GM18499 (cell line): Measurements from ENCODE around the gene ADGRA1.

Source experiments
- ATAC-seq: cut with Tn5 transposase; IDR thresholded peaks from one replicate; pipeline ENCODE4 v1.9.1; 2021; ENCODE audit warnings: moderate number of reproducible peaks; ENCODE audit not compliant: insufficient read depth, unreplicated experiment

Gene ADGRA1

DNA sequence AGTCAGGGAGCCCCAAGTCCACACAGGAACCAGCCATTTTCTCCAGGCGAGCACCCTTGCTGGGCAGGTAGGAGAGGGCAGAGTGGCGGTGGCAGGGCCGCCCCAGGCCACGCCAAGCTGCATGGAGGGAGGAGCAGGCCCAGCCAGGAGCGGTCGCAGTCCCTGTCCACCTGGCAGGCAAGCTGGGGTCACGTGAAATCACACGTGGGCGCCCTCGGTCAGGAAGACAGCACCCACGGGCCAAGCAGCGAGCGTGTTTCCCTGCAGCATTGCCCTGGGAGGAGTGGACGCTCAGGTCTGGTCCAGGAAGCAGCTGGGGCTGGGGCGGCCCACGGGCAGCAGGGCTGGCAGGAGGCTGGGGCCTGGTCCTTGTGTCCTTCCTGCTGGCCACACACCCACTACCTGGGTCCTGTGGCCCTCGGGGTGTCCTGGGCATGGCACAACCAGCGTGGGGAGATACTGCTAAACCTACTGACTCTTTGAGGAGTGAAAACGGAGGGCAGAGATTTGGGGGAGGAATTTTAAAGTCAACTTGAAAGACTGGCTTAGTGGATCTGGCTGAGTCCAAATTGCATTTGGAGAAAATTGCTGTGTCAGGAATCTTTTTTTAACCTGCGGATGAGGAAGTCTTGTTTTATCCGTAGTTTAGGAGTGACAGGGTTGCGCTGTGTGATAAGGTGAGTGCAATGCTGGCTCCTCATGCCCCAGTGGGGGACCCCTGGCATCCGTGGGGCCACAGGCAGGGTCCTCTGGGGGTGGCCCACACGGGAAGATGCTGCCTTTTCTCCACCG is 12.2 kb upstream of the ADGRA1 start:
- no peak for ATAC-seq

DNA sequence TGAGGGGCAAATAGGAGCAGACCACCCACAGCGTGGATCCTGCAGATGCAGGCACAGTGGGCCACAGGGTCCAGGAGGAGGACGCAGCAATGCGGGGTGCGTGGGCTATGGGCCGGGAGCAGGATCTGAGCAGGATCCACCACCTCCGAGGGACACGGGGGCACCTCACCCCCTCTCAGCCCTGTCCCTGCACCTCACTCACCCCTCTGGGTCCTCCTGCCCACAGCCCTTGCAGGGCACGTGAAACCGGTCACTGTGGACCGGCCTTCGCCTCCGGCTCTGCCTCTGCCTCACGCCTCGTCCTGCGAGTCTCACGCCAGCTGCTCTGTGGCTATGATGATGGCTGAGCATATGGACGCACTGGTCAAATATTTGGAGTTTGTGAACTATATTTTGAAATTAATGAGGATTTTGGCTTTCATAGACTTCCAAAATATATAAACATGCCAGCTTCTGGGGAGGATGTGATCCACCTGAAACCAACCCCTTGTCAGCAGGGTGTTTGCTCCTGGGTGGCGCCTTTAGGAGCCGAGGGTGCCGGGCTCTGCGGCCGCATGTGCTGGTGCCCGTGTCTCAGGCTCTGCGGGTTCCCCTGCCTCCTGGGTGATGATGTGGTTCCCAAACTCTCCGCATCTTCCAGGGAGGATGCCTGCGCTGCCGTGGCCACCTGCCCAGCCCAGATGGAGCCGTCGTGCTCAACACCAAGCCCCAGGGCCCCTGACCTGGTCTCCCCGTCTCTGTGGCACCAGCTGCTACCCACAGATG is 11.3 kb upstream of the ADGRA1 start:
- no peak for ATAC-seq

GRCh38 chr10:133079836-133080682 is 7.7 kb upstream of the ADGRA1 start:
- ATAC-seq: no peak

DNA sequence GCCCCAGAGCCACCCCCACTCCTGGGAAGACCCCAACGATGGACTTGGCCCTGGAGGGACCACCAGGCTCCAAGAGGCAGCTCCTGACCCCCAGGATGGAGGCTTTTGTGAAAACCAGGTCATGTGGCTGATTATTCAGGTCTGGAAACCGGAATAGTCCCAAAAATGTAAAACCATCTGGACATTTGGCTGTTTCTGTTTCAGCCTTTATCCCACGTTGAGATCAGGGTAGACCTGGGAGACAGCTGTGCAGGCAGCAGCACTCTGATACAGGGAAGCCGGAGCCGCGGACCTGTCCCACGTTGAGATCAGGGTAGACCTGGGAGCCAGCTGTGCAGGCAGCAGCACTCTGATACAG is 7.1 kb upstream of the ADGRA1 start:
- no peak for ATAC-seq

GRCh38 chr10:133081636-133082035 is 6.1 kb upstream of the ADGRA1 start:
- no peak for ATAC-seq

DNA sequence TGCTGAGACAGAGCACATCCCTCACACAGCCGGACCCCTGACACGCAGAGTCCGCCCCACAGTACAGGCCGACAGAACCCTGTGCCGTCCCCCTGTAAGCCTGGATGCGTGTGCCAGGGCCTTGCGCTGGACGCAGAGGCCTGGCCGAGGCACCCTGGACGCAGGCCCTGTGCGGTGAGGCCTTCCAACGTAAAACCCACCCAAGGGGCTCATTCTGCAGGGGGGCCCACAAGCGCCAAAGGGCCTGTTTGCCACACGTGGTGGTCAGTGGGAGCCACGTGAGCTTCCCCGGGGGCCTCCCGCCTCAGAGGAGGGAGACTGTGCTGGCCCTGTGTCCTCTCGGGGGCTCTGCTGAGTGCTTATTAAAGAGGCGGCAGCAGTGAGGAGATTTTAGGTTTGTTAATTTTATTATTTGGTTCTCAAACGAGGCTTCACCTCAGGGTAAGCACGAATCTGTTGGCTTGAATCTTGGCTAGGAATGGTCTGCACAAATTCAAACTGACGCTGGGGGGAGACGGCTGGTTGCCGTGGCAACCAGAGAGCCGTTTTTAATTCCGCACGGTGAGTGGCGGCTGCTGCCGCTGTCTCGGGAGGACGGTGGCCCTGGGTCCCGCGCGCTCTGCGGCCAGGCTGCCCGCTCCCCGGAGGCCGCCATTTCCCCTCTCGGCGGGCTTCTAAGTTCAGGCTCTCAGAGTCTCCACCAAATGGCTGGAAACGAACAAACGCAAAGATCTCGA is 4.9 kb upstream of the ADGRA1 start:
- no peak for ATAC-seq

DNA sequence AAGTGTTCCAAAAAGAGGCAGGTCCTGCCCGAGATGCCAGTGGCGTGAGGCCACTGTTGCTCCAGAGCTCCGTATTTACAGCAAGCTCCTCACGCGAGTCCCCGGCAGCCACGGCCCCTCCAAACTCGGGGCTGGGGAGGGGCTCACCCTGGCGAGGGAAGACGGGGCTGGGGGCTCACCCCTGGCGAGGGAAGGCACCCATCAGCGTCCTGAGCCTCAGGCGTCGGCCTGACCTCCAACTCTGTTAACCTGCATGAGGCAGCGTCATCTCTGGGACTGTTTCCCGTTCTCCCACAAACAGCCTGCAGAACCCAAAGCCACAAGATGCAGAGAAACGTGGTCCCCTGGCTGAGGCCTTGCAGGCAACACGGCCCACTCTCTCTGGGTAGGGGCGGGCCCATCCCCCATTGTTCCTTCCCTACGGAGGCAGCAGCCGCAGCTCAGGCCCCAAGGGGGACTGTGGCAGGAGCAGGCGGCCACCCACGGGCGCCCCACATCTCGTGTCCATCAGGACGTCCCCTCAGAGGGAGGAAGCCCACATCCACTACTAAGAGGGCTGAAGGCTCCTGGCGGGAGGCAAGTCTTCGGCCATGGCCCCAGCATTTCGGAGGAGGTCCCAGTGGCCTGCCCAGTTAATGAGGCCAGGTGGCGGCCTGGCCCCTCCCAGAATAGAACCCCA is 4.2 kb upstream of the ADGRA1 start:
- no peak for ATAC-seq

DNA sequence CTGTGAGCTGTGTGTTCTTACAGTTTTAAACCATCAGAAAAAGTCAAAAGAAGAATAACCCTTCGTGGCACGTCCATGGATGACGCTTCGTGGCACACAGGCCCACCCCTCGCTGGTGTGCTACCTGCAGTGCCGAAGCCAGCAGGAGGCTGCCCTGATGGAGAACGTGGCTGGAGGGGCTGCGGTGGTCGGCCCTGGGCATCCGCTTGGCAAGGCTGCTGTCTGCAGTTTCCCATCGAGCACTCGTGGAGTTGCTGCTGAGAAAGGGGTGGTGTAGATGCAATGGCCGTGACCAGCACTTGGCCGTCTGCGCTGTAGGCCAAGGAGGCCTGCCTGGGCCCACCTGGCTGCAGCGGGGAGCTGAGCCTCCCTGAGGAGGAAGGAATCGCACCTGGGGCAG is 3.2 kb upstream of the ADGRA1 start:
- ATAC-seq: no peak

DNA sequence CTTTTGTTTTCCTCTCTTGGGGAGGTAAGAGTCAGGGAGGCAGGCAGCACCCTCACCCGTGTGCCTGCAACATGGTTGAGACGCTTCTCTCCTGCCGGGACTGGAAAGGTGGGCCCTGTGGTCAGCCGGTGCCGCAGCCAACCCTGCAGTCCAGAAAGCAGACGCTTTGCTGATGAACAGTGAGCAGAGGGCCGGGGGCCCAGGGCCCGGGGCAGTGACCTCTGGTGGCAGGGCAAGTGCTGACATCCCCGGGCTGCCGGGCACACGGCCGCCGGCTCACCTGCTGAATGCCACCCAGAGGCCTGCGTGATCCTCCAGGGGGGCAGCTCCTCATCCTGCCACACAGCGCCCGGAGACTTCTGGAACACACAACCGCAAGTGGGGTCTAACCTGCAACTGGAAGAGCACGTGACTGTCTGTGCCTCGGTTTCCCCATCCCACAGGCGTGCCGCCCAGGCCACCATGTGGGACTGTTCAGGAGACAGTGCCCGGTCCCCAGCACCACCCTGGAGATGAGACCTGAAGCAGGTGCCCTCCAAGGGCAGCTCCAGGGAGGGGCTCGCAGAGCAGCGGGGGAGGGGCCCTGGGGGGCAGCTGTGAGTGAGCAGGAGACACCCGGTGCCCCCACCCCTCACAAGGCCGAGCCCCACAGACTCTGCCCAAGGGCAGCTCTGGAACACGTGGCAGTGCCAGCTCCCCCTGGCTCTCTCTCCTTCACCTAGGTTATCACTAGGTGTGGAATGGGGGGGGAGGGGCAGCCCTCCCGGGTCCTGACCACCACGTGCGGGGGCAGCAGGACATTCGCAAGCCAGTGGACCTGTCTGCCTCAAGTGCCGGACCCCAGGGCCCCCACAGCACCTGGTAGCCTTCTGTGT is 2.2 kb upstream of the ADGRA1 start:
- ATAC-seq: no peak

DNA sequence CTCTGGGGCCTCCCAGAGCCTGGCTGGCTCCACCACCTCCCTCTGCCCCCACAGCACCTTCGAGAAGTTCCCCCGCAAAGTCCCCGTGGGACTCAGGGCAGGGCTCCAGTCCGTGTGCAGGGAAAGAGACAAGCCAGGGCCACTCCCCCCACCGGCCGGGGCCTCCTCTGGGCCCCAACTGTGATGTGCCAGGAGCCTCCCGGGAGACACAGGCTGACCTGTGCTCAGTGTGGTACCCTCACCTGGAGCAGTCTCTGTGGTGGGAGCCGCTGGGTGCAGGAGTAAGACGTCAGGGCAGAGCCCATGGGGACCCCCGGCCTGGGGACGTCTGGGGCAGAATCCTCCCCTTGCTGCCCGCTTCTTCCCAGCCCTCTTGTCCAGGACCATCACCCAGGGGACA is 1.5 kb upstream of the ADGRA1 start:
- no peak for ATAC-seq

- ATAC-seq: no peak
Observed at GRCh38 chr10:133087045-133087678, 562 bp upstream of the ADGRA1 start.

DNA sequence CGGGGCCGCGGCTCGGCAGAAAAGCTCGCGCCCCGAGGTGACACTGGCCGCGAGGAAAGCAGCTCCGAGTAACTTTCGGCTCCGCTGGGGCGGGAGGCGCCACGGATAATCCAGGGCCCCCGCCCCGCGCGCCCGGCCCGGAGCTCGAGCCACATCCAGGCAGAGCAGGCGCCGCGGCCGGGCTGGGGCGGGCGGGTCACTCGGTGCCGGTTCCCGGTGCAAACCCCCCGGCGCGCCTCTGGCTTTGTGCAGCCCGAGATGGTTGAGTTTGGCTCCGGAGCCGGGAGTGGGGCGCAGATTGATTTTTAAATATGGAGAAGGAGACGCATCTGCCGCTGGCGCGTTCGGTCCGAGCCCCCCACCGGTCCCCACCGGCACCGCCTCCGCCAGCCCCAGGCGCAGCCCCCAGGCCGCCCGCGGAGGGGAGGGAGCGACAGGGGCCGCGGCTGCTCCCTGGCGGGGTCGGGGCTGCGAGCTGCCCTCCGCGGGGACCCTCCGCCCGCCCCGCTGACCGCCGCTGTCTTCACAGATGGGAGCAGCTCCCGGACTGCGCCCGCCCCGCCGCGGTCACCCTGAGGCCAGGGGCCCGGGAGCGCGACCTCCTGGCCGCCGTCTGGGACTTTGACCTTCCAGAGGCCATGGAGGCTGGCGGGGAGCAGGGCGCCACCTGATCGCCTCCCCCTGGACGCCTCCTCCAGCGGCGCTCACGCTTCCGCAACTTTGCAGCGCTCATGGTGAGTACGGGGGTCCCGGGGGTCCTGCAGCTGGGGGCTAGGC is 643 bp downstream of the ADGRA1 start:
- ATAC-seq: no peak

DNA sequence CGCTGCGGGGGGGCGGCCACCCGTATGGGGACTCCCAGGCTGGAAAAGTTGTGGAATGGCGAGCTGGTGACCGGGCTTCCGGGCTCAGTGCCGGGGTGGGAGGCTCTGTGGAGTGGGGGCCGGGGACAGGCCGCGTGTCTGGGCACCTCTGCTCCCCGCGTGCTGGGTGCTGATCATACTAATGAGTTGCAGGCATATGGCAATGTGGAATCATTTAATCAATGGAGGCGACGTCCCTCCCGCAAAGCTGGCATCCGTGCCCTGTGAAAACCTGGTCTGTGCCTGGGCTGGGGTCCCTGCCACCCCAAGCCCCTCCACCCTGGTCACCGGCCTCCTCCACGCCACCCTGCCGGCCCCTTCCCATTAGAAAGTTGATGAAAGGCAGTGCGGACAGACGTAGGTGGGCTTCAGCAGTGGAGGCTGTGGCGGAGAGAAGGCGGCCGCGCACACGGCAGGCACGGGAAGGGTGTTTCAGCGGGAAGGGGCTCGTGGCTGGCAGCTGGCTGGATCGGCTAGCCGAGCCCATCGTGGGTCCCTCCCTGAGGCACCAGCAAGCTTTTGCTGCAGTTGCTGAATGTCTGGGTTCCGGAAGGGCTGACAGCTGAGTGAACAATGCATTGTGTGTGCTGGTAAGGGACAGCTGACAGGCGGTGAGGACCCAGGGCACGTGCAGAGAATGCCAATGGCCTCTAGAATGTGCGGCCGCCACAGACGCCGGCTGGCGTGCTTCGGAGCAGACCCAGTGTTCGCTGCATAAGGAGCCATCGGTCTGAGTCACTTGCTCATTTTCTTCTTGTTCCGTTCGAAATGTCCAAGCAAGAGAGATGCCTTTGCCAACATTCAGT is 1.5 kb downstream of the ADGRA1 start:
- no peak for ATAC-seq

GRCh38 chr10:133090101-133090500 is 2.4 kb downstream of the ADGRA1 start:
- no peak for ATAC-seq

GRCh38 chr10:133090654-133091053 is 2.9 kb downstream of the ADGRA1 start:
- ATAC-seq: no peak

DNA sequence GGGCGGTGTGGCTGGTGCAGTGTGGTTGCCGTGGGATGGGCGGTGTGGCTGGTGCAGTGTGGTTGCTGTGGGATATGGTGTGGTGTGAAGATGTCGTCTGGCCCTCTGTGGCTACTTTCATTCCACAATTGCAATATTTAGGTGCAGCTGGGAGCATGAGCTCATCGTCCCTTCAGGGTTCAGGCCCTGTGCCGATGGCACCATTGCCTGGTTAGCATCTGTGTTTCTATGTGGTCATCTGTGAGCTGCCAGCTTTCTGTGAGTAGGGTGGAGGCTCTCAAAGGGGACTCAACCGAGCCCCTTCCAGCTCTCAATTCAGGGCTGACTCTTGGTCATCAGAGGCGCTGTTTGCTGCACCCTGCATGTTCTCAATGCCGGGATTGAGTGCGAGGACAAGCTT is 3.6 kb downstream of the ADGRA1 start:
- ATAC-seq: no peak

- no peak for ATAC-seq
Observed at GRCh38 chr10:133093291-133093690, 5.6 kb downstream of the ADGRA1 start.
